Activated B cell treated with CpG ODN at 0.5 μM for 24 hours (primary cell): ENCODE measurements around the gene MYBL2. TPM values are rescaled to one million over a fixed set of nuclear protein-coding genes. Genes with fewer than 3 reads are reported as not detected.

Experiments
- ATAC-seq: fragments of 200-7000 bp; cut with Tn5 transposase; one replicate; pipeline ENCODE4 v1.10.0; 2021; ENCODE audit warnings: low read depth, mild to moderate bottlenecking, moderate library complexity
- CTCF ChIA-PET: fragments of 350-600 bp; sonication (Branson Sonifier 250); formaldehyde crosslinking; loops from one replicate; lab custom pipeline; 2021; ENCODE audit warnings: antibody characterized with exemption; lab: Charles Lee
- POLR2A ChIA-PET: fragments of 350-600 bp; sonication (Branson Sonifier 250); formaldehyde crosslinking; loops from one replicate; lab custom pipeline; 2021; ENCODE audit warnings: antibody characterized with exemption; lab: Charles Lee
- DNase-seq: peaks from one replicate; pipeline ENCODE4 v3.0.0; 2022
- H3K27ac Mint-ChIP-seq: one replicate; pipeline ENCODE4 v1.8.0; 2020; ENCODE audit warnings: mixed read lengths
- H3K27me3 Mint-ChIP-seq: one replicate; pipeline ENCODE4 v1.8.0; 2021; ENCODE audit warnings: mixed read lengths
- H3K36me3 Mint-ChIP-seq: one replicate; pipeline ENCODE4 v1.8.0; 2021; ENCODE audit warnings: low read depth, mixed read lengths
- H3K4me1 Mint-ChIP-seq: one replicate; pipeline ENCODE4 v1.8.0; 2021; ENCODE audit warnings: mixed read lengths
- H3K4me3 Mint-ChIP-seq: one replicate; pipeline ENCODE4 v1.8.0; 2020; ENCODE audit warnings: mild to moderate bottlenecking, mixed read lengths
- H3K9me3 Mint-ChIP-seq: one replicate; pipeline ENCODE4 v1.8.0; 2020; ENCODE audit warnings: mixed read lengths
- intact Hi-C: fragments of 100-400 bp; cut with micrococcal nuclease; formaldehyde crosslinking; loops from one replicate; pipeline ENCODE4 v1.15.1; 2024
- total RNA-seq: library from RNA; stranded (reverse); gene quantifications from 2 replicates; pipeline ENCODE4 v1.2.3, GENCODE V29; 2022
- TF ChIP-seq, protein P1 (sequence below): fragments of 200-600 bp; IDR thresholded peaks from one replicate; pipeline ENCODE4 v1.8.0; 2022; ENCODE audit warnings: antibody characterized with exemption, mild to moderate bottlenecking

The MYBL2 gene
- total RNA-seq, 1 donor from 2014 or later = 102 TPM

DNA sequence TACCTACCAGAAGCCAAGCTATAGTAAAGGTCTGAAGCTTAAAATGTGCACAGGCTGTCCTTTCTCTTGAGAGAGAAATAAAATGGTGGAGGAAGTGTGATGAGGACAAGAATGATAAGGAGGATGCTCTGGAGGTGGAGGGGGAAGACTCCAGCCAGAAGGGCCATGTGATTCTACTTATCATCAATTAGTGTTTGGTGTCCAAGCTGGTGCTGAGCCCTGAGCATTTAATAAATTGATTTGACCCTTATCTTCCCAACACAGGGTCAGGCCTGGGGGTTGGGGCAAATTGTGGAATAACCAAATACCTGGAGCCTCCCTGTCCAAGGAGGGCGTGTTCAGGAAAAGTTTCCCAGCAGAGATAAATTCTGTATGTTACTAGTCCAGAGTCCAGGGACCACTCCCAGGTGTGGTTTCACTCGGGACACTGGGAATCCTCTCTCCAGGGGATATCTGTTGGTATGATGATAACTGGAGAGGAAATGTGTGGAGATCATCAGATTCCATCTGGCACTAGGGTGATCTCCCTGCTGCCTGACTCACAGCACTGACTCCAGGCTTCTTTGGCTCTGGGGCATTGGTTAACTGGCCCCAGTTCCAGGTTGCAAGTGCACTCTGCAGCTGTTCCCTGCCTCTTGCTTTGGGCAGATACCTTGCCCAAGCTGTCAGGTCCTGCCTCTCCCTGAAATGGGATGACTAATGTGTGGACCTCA, 3.8 kb upstream of the MYBL2 start:
- ATAC-seq (no peak), DNase-seq (no peak)
- H3K27ac Mint-ChIP-seq = no peak overlapping the region
- H3K36me3 Mint-ChIP-seq = peaks cover 2% of the 10 kb centered on the region
- no peaks in the 10 kb centered on the region for H3K9me3 Mint-ChIP-seq
- no peak overlapping the region for H3K4me3 Mint-ChIP-seq
- ChIA-PET CTCF (no interaction called here), POLR2A (interaction anchor here (0.6 to 10.1 kb wide), 6 partner anchors 12 to 206 kb away, joined by 3 to 287 read pairs (median 4); partner anchors contain the start of genes IFT52 and SRSF6)
- H3K4me1 Mint-ChIP-seq = peaks cover 29% of the 10 kb centered on the region
- TF ChIP-seq, protein P1, sequence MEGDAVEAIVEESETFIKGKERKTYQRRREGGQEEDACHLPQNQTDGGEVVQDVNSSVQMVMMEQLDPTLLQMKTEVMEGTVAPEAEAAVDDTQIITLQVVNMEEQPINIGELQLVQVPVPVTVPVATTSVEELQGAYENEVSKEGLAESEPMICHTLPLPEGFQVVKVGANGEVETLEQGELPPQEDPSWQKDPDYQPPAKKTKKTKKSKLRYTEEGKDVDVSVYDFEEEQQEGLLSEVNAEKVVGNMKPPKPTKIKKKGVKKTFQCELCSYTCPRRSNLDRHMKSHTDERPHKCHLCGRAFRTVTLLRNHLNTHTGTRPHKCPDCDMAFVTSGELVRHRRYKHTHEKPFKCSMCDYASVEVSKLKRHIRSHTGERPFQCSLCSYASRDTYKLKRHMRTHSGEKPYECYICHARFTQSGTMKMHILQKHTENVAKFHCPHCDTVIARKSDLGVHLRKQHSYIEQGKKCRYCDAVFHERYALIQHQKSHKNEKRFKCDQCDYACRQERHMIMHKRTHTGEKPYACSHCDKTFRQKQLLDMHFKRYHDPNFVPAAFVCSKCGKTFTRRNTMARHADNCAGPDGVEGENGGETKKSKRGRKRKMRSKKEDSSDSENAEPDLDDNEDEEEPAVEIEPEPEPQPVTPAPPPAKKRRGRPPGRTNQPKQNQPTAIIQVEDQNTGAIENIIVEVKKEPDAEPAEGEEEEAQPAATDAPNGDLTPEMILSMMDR = no peak
- intact Hi-C loops = no loop called here
- no peaks in the 10 kb centered on the region for H3K27me3 Mint-ChIP-seq

DNA sequence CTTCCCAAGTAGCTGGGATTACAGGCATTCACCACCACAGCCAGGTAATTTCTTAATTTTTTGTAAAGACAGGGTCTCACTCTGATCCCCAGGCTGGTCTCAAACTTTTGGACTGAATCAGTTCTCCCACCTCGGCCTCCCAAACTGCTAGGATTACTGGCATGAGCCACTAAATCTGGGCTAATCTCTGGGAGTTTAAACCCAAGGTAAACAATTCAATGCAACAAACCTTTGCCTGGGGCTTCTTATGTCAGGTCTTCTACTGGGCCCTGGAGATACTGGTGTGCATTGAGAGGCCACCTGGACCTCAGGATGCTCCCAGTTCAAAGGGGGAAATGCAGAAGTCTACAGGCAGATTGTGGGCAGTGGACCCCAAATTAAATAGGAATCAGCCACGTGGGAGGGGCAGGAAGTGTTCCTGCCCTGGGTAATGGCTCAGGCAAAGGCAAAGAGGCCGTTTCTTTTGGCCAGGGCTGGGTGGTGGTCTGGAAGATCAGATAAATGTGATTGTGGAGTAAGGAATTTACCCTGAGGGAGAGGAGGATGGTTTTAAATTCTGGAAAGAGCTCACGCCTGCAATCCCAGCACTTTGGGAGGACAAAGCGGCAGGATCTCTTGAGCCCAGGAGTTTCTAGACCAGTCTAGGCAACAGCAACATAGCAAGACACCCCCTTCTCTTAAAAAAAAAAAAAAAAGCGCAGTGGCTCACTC, 1.3 kb upstream of the MYBL2 start:
- no peak overlapping the region for H3K27ac Mint-ChIP-seq
- intact Hi-C loops = loop anchor here (5.0 kb wide), 1 partner anchor 547 kb away; the partner anchor contains the start of gene OSER1
- POLR2A ChIA-PET = interaction anchor here (0.6 to 10.1 kb wide), 5 partner anchors 15 to 1991 kb away, joined by 4 to 287 read pairs (median 20); partner anchors contain the start of gene IFT52

DNA sequence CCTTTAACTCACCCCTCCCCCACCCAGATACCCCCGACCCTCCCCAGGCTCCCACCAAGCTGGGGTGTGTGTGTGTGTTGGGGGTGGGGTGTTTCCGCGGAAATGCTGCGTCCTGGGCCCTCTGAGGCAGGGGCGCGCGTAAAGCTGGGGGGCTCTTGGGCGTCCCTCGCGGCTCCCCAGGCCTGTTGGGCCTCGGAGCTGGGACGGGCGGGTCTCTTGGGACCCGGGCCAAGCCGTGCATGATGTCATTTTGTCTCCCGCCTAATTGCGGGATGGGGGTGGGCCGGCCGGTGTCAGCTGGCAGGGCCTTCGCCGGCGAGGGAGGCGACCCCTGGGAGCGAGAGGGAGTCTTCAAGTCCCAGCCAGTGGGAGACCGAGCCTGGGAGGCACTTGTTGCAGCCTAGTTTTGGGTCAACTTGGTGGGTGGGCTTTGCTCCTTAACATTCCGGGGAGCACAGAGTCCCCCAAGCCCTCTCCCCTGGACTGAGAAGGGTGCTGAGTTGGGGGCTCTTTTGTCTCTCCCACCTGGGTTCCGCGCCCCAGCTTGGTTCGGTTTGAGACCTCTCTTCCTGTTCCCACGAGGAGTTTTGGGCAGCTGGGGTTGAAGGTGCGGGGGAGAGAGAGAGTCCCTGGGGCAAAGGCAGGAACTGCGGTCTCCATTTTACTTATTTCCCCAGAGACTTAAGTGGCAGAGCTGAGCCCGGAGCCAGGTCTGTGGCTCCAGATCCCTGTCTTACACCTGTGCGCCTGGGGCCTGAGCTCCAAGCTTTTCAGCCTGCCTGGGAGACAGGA, 623 bp downstream of the MYBL2 start:
- no peaks in the 10 kb centered on the region for H3K27me3 Mint-ChIP-seq
- H3K4me1 Mint-ChIP-seq = peaks cover 54% of the 10 kb centered on the region
- CTCF ChIA-PET = interaction anchor here (1.2 kb wide), 3 partner anchors 14 to 84 kb away, joined by 4 to 9 read pairs (median 9); no protein-coding TSS in a partner anchor
- peaks cover 21% of the 10 kb centered on the region for H3K36me3 Mint-ChIP-seq
- ATAC-seq = peak; percentile 62
- H3K4me3 Mint-ChIP-seq = peak overlapping the region; percentile 89
- POLR2A ChIA-PET = interaction anchor here (0.6 to 10.1 kb wide), 19 partner anchors 9 to 1295 kb away, joined by 3 to 287 read pairs (median 7); partner anchors contain the start of genes IFT52 and SRSF6
- TF ChIP-seq, protein P1 = no peak
- intact Hi-C loops = loop anchor here (1.0 to 5.0 kb wide), 5 partner anchors 15 to 545 kb away; partner anchors contain the start of genes IFT52, OSER1 and SRSF6
- H3K27ac Mint-ChIP-seq = peak overlapping the region; percentile 92
- no peaks in the 10 kb centered on the region for H3K9me3 Mint-ChIP-seq
- DNase-seq = peak; percentile 65

More for the DNA sequence above, 1.3 kb upstream of the MYBL2 start:
- Mint-ChIP-seq H3K4me3 (peak overlapping the region; percentile 58), H3K4me1 (peaks cover 52% of the 10 kb centered on the region), H3K36me3 (peaks cover 16% of the 10 kb centered on the region), H3K27me3 (no peaks in the 10 kb centered on the region), H3K9me3 (no peaks in the 10 kb centered on the region)
- no peak for DNase-seq
- TF ChIP-seq, protein P1 = no peak
- no peak for ATAC-seq
- CTCF ChIA-PET = interaction anchor here (0.7 to 1.0 kb wide), 2 partner anchors 26 to 124 kb away, joined by 4 read pairs; no protein-coding TSS in a partner anchor

DNA sequence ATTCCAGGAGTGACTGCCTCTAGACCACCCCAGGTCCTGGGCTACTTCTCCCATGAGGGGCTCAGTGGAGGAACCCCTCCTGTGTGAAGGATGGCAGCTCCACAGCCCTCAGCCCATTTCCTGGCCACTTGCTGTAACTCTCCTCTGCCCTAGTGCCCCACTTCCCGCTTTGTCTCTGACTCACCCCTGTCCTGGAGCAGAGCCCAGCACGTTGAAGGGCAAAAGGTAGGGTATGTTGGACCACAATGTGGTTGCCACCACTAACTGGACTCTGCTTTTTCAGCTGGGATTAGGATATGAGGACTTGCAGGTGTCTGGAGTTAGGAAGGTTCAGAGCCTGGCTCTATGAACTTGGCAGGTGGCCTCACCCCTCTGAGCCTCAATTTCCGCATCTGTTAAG, 2.4 kb downstream of the MYBL2 start:
- H3K4me1 Mint-ChIP-seq = peaks cover 50% of the 10 kb centered on the region
- CTCF ChIA-PET = no interaction called here
- intact Hi-C loops = loop anchor here (5.0 kb wide), 1 partner anchor 543 kb away; the partner anchor contains the start of gene OSER1
- H3K36me3 Mint-ChIP-seq = peaks cover 33% of the 10 kb centered on the region
- TF ChIP-seq, protein P1 = no peak
- H3K27ac Mint-ChIP-seq = peak overlapping the region; percentile 92
- no peaks in the 10 kb centered on the region for H3K27me3 Mint-ChIP-seq
- no peaks in the 10 kb centered on the region for H3K9me3 Mint-ChIP-seq
- H3K4me3 Mint-ChIP-seq = peak overlapping the region; percentile 13
- ATAC-seq (no peak), DNase-seq (no peak)
- POLR2A ChIA-PET = interaction anchor here (10.1 kb wide), 1 partner anchor 11 kb away, joined by 287 read pairs; no protein-coding TSS in a partner anchor
